Gastrocnemius medialis (tissue), 4 donors: ENCODE data around the gene ATF7IP. TPM values are rescaled to one million over a fixed set of nuclear protein-coding genes. Genes with fewer than 3 reads are reported as not detected.

Source experiments
- ATAC-seq, 2 donors: fragments of 150-250 bp; one replicate each; pipeline ENCODE4 v1.9.1; 2016
- DNase-seq, 2 donors: peaks; one replicate each; pipeline ENCODE4 v3.0.0-alpha.2; 2019
- H3K27ac ChIP-seq, 4 donors: fragments of 200-600 bp; sonication (generic); 1 replicate in 1 of 4; 2 replicates in 3 of 4; pipeline ENCODE4 v1.5.1; 2016 to 2018; ENCODE audit warnings: mild to moderate bottlenecking in 2 of 4, moderate library complexity in 1 of 4
- H3K27me3 ChIP-seq, 3 donors: fragments of 200-600 bp; sonication (generic) in 2 of 3; 1 replicate in 1 of 3; 2 replicates in 2 of 3; pipeline versions ENCODE4 v1.5.1 to v1.6.0; 2016 to 2019; ENCODE audit warnings: mild to moderate bottlenecking in 1 of 3, moderate library complexity in 1 of 3
- H3K36me3 ChIP-seq, 2 donors: fragments of 200-600 bp; sonication (generic) in 1 of 2; one replicate each; pipeline ENCODE4 v1.5.1; 2017 to 2018
- H3K4me1 ChIP-seq, 2 donors: fragments of 200-600 bp; sonication (generic) in 1 of 2; one replicate each; pipeline ENCODE4 v1.5.1; 2016 to 2017; ENCODE audit warnings: mild to moderate bottlenecking in 2 of 2
- H3K4me3 ChIP-seq, 4 donors: fragments of 200-600 bp; sonication (generic) in 3 of 4; 1 replicate in 1 of 4; 2 replicates in 3 of 4; pipeline ENCODE4 v1.5.1; 2016 to 2019; ENCODE audit warnings: mild to moderate bottlenecking in 2 of 4
- H3K9me3 ChIP-seq, 3 donors: fragments of 200-600 bp; sonication (generic) in 2 of 3; 1 replicate in 1 of 3; 2 replicates in 2 of 3; pipeline ENCODE4 v1.5.1; 2016 to 2019
- POLR2A ChIP-seq, 2 donors: fragments of 450-650 bp; IDR thresholded peaks; one replicate each; pipeline ENCODE4 v1.6.1; 2017; ENCODE audit warnings: antibody characterized with exemption in 2 of 2, mild to moderate bottlenecking in 2 of 2, moderate library complexity in 2 of 2
- in situ Hi-C, 4 donors: fragments of 200-750 bp; cut with MboI; loops; one replicate each; pipeline versions ENCODE4 v1.15.0 to v1.8.0; 2017; ENCODE audit warnings: low sequenced_read_pairs in 4 of 4
- intact Hi-C: fragments of 100-400 bp; cut with DNase I; formaldehyde crosslinking; loops from one replicate; pipeline ENCODE4 v1.15.1; 2023; ENCODE audit warnings: low total_unique reads
- total RNA-seq, 4 donors: library from RNA; depleted of rRNA; stranded (reverse); fragments of >200 nt; gene quantifications; one replicate each; pipeline versions ENCODE4 v1.1.0 to v1.2.3, GENCODE V29; 2016
- TF ChIP-seq, protein P1 (sequence below), 5 experiments: fragments of 450-650 bp in 3 of 5; fragments of 200-600 bp in 2 of 5; sonication (generic) in 2 of 5; IDR thresholded peaks in 4 of 5; conservative IDR thresholded peaks in 1 of 5; 1 replicate in 4 of 5; 2 replicates in 1 of 5; pipeline ENCODE4 v1.5.1; 2016 to 2019; ENCODE audit warnings: antibody characterized with exemption in 5 of 5, mild to moderate bottlenecking in 3 of 5, moderate library complexity in 3 of 5

ATF7IP gene
- total RNA-seq, 4 donors from 2014 or later = 15.9 to 42.2 (median 30.7) TPM

- H3K9me3 ChIP-seq = no peaks in the 10 kb centered on the region
- no peak overlapping the region for H3K4me3 ChIP-seq
- no peak overlapping the region for H3K27ac ChIP-seq
- ATAC-seq = no peak
- peaks cover 13 to 28% of the 10 kb centered on the region in 2 donors for H3K4me1 ChIP-seq
- TF ChIP-seq POLR2A (IDR thresholded peaks at IDR 0.05) = no peak
- TF ChIP-seq, protein P1, sequence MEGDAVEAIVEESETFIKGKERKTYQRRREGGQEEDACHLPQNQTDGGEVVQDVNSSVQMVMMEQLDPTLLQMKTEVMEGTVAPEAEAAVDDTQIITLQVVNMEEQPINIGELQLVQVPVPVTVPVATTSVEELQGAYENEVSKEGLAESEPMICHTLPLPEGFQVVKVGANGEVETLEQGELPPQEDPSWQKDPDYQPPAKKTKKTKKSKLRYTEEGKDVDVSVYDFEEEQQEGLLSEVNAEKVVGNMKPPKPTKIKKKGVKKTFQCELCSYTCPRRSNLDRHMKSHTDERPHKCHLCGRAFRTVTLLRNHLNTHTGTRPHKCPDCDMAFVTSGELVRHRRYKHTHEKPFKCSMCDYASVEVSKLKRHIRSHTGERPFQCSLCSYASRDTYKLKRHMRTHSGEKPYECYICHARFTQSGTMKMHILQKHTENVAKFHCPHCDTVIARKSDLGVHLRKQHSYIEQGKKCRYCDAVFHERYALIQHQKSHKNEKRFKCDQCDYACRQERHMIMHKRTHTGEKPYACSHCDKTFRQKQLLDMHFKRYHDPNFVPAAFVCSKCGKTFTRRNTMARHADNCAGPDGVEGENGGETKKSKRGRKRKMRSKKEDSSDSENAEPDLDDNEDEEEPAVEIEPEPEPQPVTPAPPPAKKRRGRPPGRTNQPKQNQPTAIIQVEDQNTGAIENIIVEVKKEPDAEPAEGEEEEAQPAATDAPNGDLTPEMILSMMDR (IDR thresholded peaks at IDR 0.05 in 4 of 5, conservative IDR thresholded peaks at IDR 0.05 in 1 of 5) = no peak
- DNase-seq = no peak
- no peaks in the 10 kb centered on the region for H3K27me3 ChIP-seq
- intact Hi-C loops = no loop called here
- H3K36me3 ChIP-seq = no peaks in the 10 kb centered on the region
- in situ Hi-C loops = no loop called here
Measured at GRCh38 chr12:14422516-14423230, 57.2 kb downstream of the ATF7IP start.

GRCh38 chr12:14424545-14424944, 59.1 kb downstream of the ATF7IP start:
- peaks cover 12 to 26% of the 10 kb centered on the region in 2 donors for H3K4me1 ChIP-seq
- in situ Hi-C loops (no loop called here), intact Hi-C loops (no loop called here)
- H3K36me3 ChIP-seq = no peaks in the 10 kb centered on the region
- H3K27me3 ChIP-seq = no peaks in the 10 kb centered on the region
- no peak overlapping the region for H3K27ac ChIP-seq
- ATAC-seq (no peak), DNase-seq (no peak)
- no peaks in the 10 kb centered on the region for H3K9me3 ChIP-seq
- no peak overlapping the region for H3K4me3 ChIP-seq
- TF ChIP-seq, protein P1 (IDR thresholded peaks at IDR 0.05 in 4 of 5, conservative IDR thresholded peaks at IDR 0.05 in 1 of 5) = no peak
- TF ChIP-seq POLR2A (IDR thresholded peaks at IDR 0.05) = no peak

DNA sequence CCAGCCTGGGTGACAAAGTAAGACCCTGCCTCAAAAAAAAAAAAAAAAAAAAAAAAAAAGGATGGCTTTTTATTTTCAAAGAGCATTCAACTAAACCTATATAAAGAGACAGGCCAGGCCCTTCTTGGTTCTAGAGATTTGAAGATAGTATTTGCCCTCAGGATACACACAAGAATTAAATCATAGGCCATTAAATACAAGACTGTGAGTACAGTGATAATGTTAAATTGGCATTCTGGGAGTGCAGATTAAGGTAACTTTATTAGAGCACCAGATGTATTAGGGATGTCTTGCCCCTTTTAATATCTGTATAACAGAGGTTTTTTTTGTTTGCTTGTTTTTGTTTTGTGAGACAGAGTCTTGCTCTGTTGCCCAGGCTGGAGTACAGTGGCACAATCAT, 61.3 kb downstream of the ATF7IP start:
- in situ Hi-C loops = no loop called here
- H3K36me3 ChIP-seq = no peaks in the 10 kb centered on the region
- TF ChIP-seq POLR2A (IDR thresholded peaks at IDR 0.05) = no peak
- TF ChIP-seq, protein P1 (IDR thresholded peaks at IDR 0.05 in 4 of 5, conservative IDR thresholded peaks at IDR 0.05 in 1 of 5) = no peak

GRCh38 chr12:14427929-14428328, 62.4 kb downstream of the ATF7IP start:
- intact Hi-C loops (no loop called here), in situ Hi-C loops (no loop called here)

More for the DNA sequence above, 61.3 kb downstream of the ATF7IP start:
- no peak overlapping the region for H3K27ac ChIP-seq
- no peaks in the 10 kb centered on the region for H3K27me3 ChIP-seq
- peaks cover 13 to 34% of the 10 kb centered on the region in 2 donors for H3K4me1 ChIP-seq
- H3K4me3 ChIP-seq = no peak overlapping the region
- H3K9me3 ChIP-seq = no peaks in the 10 kb centered on the region
- no peak for ATAC-seq
- DNase-seq = no peak
- intact Hi-C loops = no loop called here

More at GRCh38 chr12:14427929-14428328, 62.4 kb downstream of the ATF7IP start:
- Histone ChIP-seq H3K4me1 (peaks cover 24 to 37% of the 10 kb centered on the region in 2 donors), H3K27ac (no peak overlapping the region), H3K36me3 (no peaks in the 10 kb centered on the region), H3K9me3 (no peaks in the 10 kb centered on the region), H3K27me3 (no peaks in the 10 kb centered on the region), H3K4me3 (no peak overlapping the region)
- DNase-seq = no peak
- TF ChIP-seq POLR2A (IDR thresholded peaks at IDR 0.05) = no peak
- TF ChIP-seq, protein P1 (IDR thresholded peaks at IDR 0.05 in 4 of 5, conservative IDR thresholded peaks at IDR 0.05 in 1 of 5) = no peak
- no peak for ATAC-seq
